ENCODE data around the gene KRTAP10-7. TPM values are rescaled to one million over a fixed set of nuclear protein-coding genes. Genes with fewer than 3 reads are reported as not detected.
"Not testable (repeated sequence)": the region's sequence is repeated elsewhere in the genome, so short reads cannot be mapped to it uniquely, and the experiment has no call there.

The KRTAP10-7 gene
- total and polyA plus RNA-seq, 2 donors (not counting 1 experiment from before 2014, with no cell fraction given) = not detected

GRCh38 chr21:44578371-44579055 lies 21.9 kb upstream of the KRTAP10-7 start:
- DNase-seq (ENCODE audit: low read depth in 2 of 2) = no peak
- Histone ChIP-seq H3K9me3 (ENCODE audit: control insufficient read depth, insufficient read depth, low read depth, low read length) (no peaks in the 10 kb centered on the region), H3K9ac (ENCODE audit: insufficient read depth, low read length) (no peak overlapping the region), H3K36me3 (ENCODE audit: control insufficient read depth, insufficient read depth, low read length) (no peaks in the 10 kb centered on the region), H3K4me1 (ENCODE audit: control insufficient read depth, extremely low read depth, insufficient read depth, low read length) (no peaks in the 10 kb centered on the region), H3K4me2 (ENCODE audit: extremely low read depth, insufficient read depth, low read length) (no peak overlapping the region), H3K79me2 (ENCODE audit: control insufficient read depth, insufficient read depth, low read length) (no peaks in the 10 kb centered on the region), H2AFZ (ENCODE audit: low read length) (no peak overlapping the region), H3K4me3 (replicated peaks in 1 of 4; ENCODE audit: control extremely low read depth in 1 of 4, insufficient read depth in 1 of 4, low read depth in 3 of 4, low read length in 4 of 4) (no peak overlapping the region), H3K27ac (ENCODE audit: insufficient read depth, low read length) (no peak overlapping the region), H4K20me1 (ENCODE audit: control insufficient read depth, extremely low read depth, insufficient read depth, low read length) (no peaks in the 10 kb centered on the region), H3K27me3 (ENCODE audit: control insufficient read depth, insufficient read depth, low read length) (no peaks in the 10 kb centered on the region)
- no peak for TF ChIP-seq EZH2 (IDR thresholded peaks at IDR 0.05; ENCODE audit: low read length, missing control alignments)
- no peak for TF ChIP-seq CTCF (conservative IDR thresholded peaks at IDR 0.05 in 1 of 2, IDR thresholded peaks at IDR 0.05 in 1 of 2; ENCODE audit: low read depth in 1 of 2, low read length in 2 of 2)

- Histone ChIP-seq H3K27me3 (ENCODE audit: control insufficient read depth, insufficient read depth, low read length) (no peaks in the 10 kb centered on the region), H2AFZ (ENCODE audit: low read length) (no peak overlapping the region), H3K9me3 (ENCODE audit: control insufficient read depth, insufficient read depth, low read depth, low read length) (no peaks in the 10 kb centered on the region), H3K79me2 (ENCODE audit: control insufficient read depth, insufficient read depth, low read length) (no peaks in the 10 kb centered on the region), H3K9ac (ENCODE audit: insufficient read depth, low read length) (no peak overlapping the region), H3K4me1 (ENCODE audit: control insufficient read depth, extremely low read depth, insufficient read depth, low read length) (no peaks in the 10 kb centered on the region), H3K36me3 (ENCODE audit: control insufficient read depth, insufficient read depth, low read length) (no peaks in the 10 kb centered on the region), H3K27ac (ENCODE audit: insufficient read depth, low read length) (no peak overlapping the region), H4K20me1 (ENCODE audit: control insufficient read depth, extremely low read depth, insufficient read depth, low read length) (no peaks in the 10 kb centered on the region), H3K4me2 (ENCODE audit: extremely low read depth, insufficient read depth, low read length) (no peak overlapping the region), H3K4me3 (replicated peaks in 1 of 4; ENCODE audit: control extremely low read depth in 1 of 4, insufficient read depth in 1 of 4, low read depth in 3 of 4, low read length in 4 of 4) (no peak overlapping the region)
- no peak for DNase-seq (ENCODE audit: low read depth in 2 of 2)
- TF ChIP-seq CTCF (conservative IDR thresholded peaks at IDR 0.05 in 1 of 2, IDR thresholded peaks at IDR 0.05 in 1 of 2; ENCODE audit: low read depth in 1 of 2, low read length in 2 of 2) (no peak), EZH2 (IDR thresholded peaks at IDR 0.05; ENCODE audit: low read length, missing control alignments) (no peak)
These were observed 21.2 kb upstream of the KRTAP10-7 start for GRCh38 chr21:44579056-44579832.

- H3K9ac ChIP-seq (ENCODE audit: insufficient read depth, low read length) = no peak overlapping the region
- H3K4me3 ChIP-seq (replicated peaks in 1 of 4; ENCODE audit: control extremely low read depth in 1 of 4, insufficient read depth in 1 of 4, low read depth in 3 of 4, low read length in 4 of 4) = no peak overlapping the region
- no peaks in the 10 kb centered on the region for H3K27me3 ChIP-seq (ENCODE audit: control insufficient read depth, insufficient read depth, low read length)
- no peak overlapping the region for H2AFZ ChIP-seq (ENCODE audit: low read length)
- H3K4me2 ChIP-seq (ENCODE audit: extremely low read depth, insufficient read depth, low read length) = no peak overlapping the region
- H3K9me3 ChIP-seq (ENCODE audit: control insufficient read depth, insufficient read depth, low read depth, low read length) = no peaks in the 10 kb centered on the region
- no peak for DNase-seq (ENCODE audit: low read depth in 2 of 2)
- no peak overlapping the region for H3K27ac ChIP-seq (ENCODE audit: insufficient read depth, low read length)
- no peaks in the 10 kb centered on the region for H3K79me2 ChIP-seq (ENCODE audit: control insufficient read depth, insufficient read depth, low read length)
- no peaks in the 10 kb centered on the region for H4K20me1 ChIP-seq (ENCODE audit: control insufficient read depth, extremely low read depth, insufficient read depth, low read length)
- H3K36me3 ChIP-seq (ENCODE audit: control insufficient read depth, insufficient read depth, low read length) = no peaks in the 10 kb centered on the region
- H3K4me1 ChIP-seq (ENCODE audit: control insufficient read depth, extremely low read depth, insufficient read depth, low read length) = no peaks in the 10 kb centered on the region
- TF ChIP-seq EZH2 (IDR thresholded peaks at IDR 0.05; ENCODE audit: low read length, missing control alignments) = no peak
- no peak for TF ChIP-seq CTCF (conservative IDR thresholded peaks at IDR 0.05 in 1 of 2, IDR thresholded peaks at IDR 0.05 in 1 of 2; ENCODE audit: low read depth in 1 of 2, low read length in 2 of 2)
These were observed 20.6 kb upstream of the KRTAP10-7 start for GRCh38 chr21:44579833-44580144.

GRCh38 chr21:44580231-44580821 lies 20.1 kb upstream of the KRTAP10-7 start, which contains the start of gene KRTAP10-5:
TSS of gene KRTAP10-5 (minus strand) at chr21:44580604. CDS start at chr21:44580578, 26 bp downstream.
- H3K4me1 ChIP-seq (ENCODE audit: control insufficient read depth, extremely low read depth, insufficient read depth, low read length); DNase-seq (ENCODE audit: low read depth in 2 of 2); H3K79me2 ChIP-seq (ENCODE audit: control insufficient read depth, insufficient read depth, low read length); H3K9ac ChIP-seq (ENCODE audit: insufficient read depth, low read length); H3K4me2 ChIP-seq (ENCODE audit: extremely low read depth, insufficient read depth, low read length); H3K27me3 ChIP-seq (ENCODE audit: control insufficient read depth, insufficient read depth, low read length); H3K9me3 ChIP-seq (ENCODE audit: control insufficient read depth, insufficient read depth, low read depth, low read length); H3K27ac ChIP-seq (ENCODE audit: insufficient read depth, low read length); H3K36me3 ChIP-seq (ENCODE audit: control insufficient read depth, insufficient read depth, low read length); H2AFZ ChIP-seq (ENCODE audit: low read length); H4K20me1 ChIP-seq (ENCODE audit: control insufficient read depth, extremely low read depth, insufficient read depth, low read length); H3K4me3 ChIP-seq (replicated peaks in 1 of 4; ENCODE audit: control extremely low read depth in 1 of 4, insufficient read depth in 1 of 4, low read depth in 3 of 4, low read length in 4 of 4): not testable (repeated sequence)
